Body of pancreas (tissue), 4 donors: ENCODE measurements around the gene B3GNT9. TPM values are rescaled to one million over a fixed set of nuclear protein-coding genes. Genes with fewer than 3 reads are reported as not detected.

Experiments used
- ATAC-seq: fragments of 150-250 bp; one replicate; pipeline ENCODE4 v1.9.1; 2016
- DNase-seq, 4 donors: peaks; one replicate each; pipeline ENCODE4 v3.0.0-alpha.2; 2019
- H3K27ac ChIP-seq, 4 donors: fragments of 200-600 bp; sonication (generic); 1 replicate in 3 of 4; 2 replicates in 1 of 4; pipeline versions ENCODE4 v1.5.1 to v1.6.1; 2016 to 2019; ENCODE audit warnings: mild to moderate bottlenecking in 1 of 4, mixed read lengths in 1 of 4, moderate library complexity in 1 of 4
- H3K27me3 ChIP-seq, 2 donors: fragments of 200-600 bp; sonication (generic); one replicate each; pipeline ENCODE4 v1.6.0; 2016; ENCODE audit warnings: mild to moderate bottlenecking in 1 of 2
- H3K36me3 ChIP-seq, 2 donors: fragments of 200-600 bp; sonication (generic); replicated peaks in 1 of 2; 2 replicates each; pipeline ENCODE4 v1.5.1; 2016; ENCODE audit warnings: low read depth in 2 of 2; ENCODE audit not compliant: insufficient read depth in 1 of 2
- H3K4me1 ChIP-seq: fragments of 200-600 bp; sonication (generic); one replicate; pipeline ENCODE4 v1.6.0; 2016
- H3K4me3 ChIP-seq, 2 donors: fragments of 200-600 bp; sonication (generic); 1 replicate in 1 of 2; 2 replicates in 1 of 2; pipeline ENCODE4 v1.5.1; 2016 to 2019
- H3K9me3 ChIP-seq, 3 donors: fragments of 200-600 bp; sonication (generic); 1 replicate in 2 of 3; 2 replicates in 1 of 3; pipeline ENCODE4 v1.5.1; 2016
- POLR2A ChIP-seq, 3 donors: fragments of 450-650 bp; IDR thresholded peaks; one replicate each; pipeline ENCODE4 v1.6.1; 2016; ENCODE audit warnings: antibody characterized with exemption in 3 of 3, mild to moderate bottlenecking in 2 of 3
- WGBS, 2 donors: methylation state at CpG; one replicate each; pipeline ENCODE4 v1.1.5; 2017; 5-methylcytosine and 5-hydroxymethylcytosine counted together
- intact Hi-C: fragments of 100-400 bp; cut with DNase I; formaldehyde crosslinking; loops from one replicate; pipeline ENCODE4 v1.15.1; 2023
- total RNA-seq, 2 donors: library from RNA; depleted of rRNA; stranded (reverse); fragments of >200 nt; gene quantifications; one replicate each; pipeline ENCODE4 v1.1.0, GENCODE V29; 2016
- TF ChIP-seq, protein P1 (sequence below), 7 experiments: fragments of 450-650 bp in 4 of 7; fragments of 200-600 bp in 3 of 7; sonication (generic) in 3 of 7; IDR thresholded peaks; one replicate each; pipeline ENCODE4 v1.5.1; 2016 to 2019; ENCODE audit warnings: antibody characterized with exemption in 7 of 7

The B3GNT9 gene
- total RNA-seq, 2 donors from 2014 or later, result 8.3 to 9.9 TPM

DNA sequence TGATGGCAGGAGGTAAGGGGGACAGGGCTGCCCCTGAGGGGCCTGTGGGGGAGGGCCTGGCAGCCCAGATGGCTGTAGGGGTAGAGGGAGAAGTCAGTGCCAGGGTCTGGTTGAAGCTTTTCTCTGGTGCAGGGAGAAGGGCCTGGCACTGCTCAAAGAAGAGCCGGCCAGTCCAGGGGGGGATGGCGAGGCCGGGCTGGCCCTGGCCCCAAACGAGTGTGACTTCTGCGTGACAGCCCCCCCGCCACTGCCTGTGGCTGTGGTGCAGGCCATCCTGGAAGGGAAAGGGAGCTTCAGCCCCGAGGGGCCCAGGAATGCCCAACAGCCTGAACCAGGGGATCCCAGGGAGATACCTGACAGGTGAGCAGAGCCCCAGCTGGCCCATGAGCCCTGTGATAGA, 16.8 kb upstream of the B3GNT9 start:
- Histone ChIP-seq H3K27me3 (no peaks in the 10 kb centered on the region), H3K36me3 (no peaks in the 10 kb centered on the region), H3K9me3 (no peaks in the 10 kb centered on the region), H3K27ac (no peak overlapping the region), H3K4me3 (no peak overlapping the region), H3K4me1 (peaks cover 55% of the 10 kb centered on the region)
- no peak for DNase-seq
- WGBS, 2 donors, result 90% methylated on average over 2 to 7 of the region's 7 CpGs
- TF ChIP-seq, protein P1, sequence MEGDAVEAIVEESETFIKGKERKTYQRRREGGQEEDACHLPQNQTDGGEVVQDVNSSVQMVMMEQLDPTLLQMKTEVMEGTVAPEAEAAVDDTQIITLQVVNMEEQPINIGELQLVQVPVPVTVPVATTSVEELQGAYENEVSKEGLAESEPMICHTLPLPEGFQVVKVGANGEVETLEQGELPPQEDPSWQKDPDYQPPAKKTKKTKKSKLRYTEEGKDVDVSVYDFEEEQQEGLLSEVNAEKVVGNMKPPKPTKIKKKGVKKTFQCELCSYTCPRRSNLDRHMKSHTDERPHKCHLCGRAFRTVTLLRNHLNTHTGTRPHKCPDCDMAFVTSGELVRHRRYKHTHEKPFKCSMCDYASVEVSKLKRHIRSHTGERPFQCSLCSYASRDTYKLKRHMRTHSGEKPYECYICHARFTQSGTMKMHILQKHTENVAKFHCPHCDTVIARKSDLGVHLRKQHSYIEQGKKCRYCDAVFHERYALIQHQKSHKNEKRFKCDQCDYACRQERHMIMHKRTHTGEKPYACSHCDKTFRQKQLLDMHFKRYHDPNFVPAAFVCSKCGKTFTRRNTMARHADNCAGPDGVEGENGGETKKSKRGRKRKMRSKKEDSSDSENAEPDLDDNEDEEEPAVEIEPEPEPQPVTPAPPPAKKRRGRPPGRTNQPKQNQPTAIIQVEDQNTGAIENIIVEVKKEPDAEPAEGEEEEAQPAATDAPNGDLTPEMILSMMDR (IDR thresholded peaks at IDR 0.05), result no peak
- TF ChIP-seq POLR2A (IDR thresholded peaks at IDR 0.05), result no peak
- no peak for ATAC-seq
- intact Hi-C loops, result no loop called here

GRCh38 chr16:67166598-67167168, 15.9 kb upstream of the B3GNT9 start:
- DNase-seq, result no peak
- intact Hi-C loops, result no loop called here
- Histone ChIP-seq H3K9me3 (no peaks in the 10 kb centered on the region), H3K27me3 (no peaks in the 10 kb centered on the region), H3K27ac (no peak overlapping the region), H3K4me3 (no peak overlapping the region), H3K4me1 (peaks cover 64% of the 10 kb centered on the region), H3K36me3 (no peaks in the 10 kb centered on the region)
- TF ChIP-seq POLR2A (IDR thresholded peaks at IDR 0.05), result no peak
- TF ChIP-seq, protein P1 (IDR thresholded peaks at IDR 0.05), result no peak
- no peak for ATAC-seq
- WGBS, 2 donors, result 80 to 86% methylated on average over 4 to 5 of the region's 5 CpGs

GRCh38 chr16:67166110-67166547, 15.3 kb upstream of the B3GNT9 start:
- Histone ChIP-seq H3K27me3 (no peaks in the 10 kb centered on the region), H3K27ac (no peak overlapping the region), H3K4me3 (no peak overlapping the region), H3K36me3 (no peaks in the 10 kb centered on the region), H3K4me1 (peaks cover 66% of the 10 kb centered on the region), H3K9me3 (no peaks in the 10 kb centered on the region)
- intact Hi-C loops, result no loop called here
- ATAC-seq (no peak), DNase-seq (no peak)
- TF ChIP-seq, protein P1 (IDR thresholded peaks at IDR 0.05), result no peak
- TF ChIP-seq POLR2A (IDR thresholded peaks at IDR 0.05), result no peak
- WGBS, 2 donors, result 60 to 82% methylated on average over 13 to 18 of the region's 18 CpGs

DNA sequence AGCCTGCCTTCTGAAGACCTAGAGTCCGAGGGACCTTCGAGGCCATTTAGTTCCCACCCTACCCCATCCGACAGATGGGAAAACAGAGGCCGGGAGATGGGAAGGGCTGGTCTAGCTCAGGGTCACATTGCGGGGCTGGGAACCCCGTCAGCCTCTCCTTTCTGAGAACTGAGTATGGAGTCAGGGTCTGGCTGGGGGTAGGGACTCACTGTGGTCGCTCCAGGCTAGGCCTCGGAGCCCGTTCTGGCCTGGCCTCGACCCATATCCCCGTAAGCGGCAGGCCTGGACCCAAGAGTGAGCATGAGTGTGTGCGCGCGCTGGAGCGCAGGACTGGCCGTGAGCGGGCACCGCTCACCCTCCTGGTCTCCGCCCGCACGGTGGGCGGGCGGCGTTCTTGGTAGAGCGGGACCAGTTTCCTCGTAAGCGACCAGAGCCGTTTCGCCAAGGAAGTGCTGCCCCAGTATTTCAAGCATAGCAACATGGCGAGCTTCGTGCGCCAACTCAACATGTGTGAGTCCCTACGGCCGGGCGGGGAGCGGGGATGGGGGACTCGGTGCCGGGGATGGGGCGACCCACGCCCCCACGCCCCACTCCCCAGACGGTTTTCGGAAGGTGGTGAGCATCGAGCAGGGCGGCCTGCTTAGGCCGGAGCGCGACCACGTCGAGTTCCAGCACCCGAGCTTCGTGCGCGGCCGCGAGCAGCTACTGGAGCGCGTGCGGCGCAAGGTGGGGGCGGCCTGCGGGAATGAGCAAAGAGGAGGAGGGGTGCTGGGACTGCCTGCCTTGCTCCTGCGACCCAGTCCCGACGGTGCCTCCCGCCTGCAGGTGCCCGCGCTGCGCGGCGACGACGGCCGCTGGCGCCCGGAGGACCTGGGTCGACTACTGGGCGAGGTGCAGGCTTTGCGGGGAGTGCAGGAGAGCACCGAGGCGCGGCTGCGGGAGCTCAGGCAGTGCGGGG, 14.6 kb upstream of the B3GNT9 start:
- TF ChIP-seq, protein P1 (IDR thresholded peaks at IDR 0.05), result no peak
- TF ChIP-seq POLR2A (IDR thresholded peaks at IDR 0.05), result no peak
- intact Hi-C loops, result no loop called here
- no peaks in the 10 kb centered on the region for H3K9me3 ChIP-seq
- H3K27me3 ChIP-seq, result no peaks in the 10 kb centered on the region
- DNase-seq (no peak), ATAC-seq (no peak)
- H3K36me3 ChIP-seq, result no peaks in the 10 kb centered on the region
- no peak overlapping the region for H3K4me3 ChIP-seq
- WGBS, 2 donors, result 37 to 64% methylated on average over 30 to 80 of the region's 85 CpGs
- H3K4me1 ChIP-seq, result peaks cover 63% of the 10 kb centered on the region
- H3K27ac ChIP-seq, result no peak overlapping the region
